Mammary epithelial cell (primary cell): ENCODE measurements around the gene MAGEB6B.

ENCODE experiments used
- CTCF ChIP-seq, 2 donors: IDR thresholded peaks in 1 of 2; conservative IDR thresholded peaks in 1 of 2; 2 replicates each; pipeline ENCODE4 v1.5.1; 2011 to 2012; ENCODE audit warnings: inconsistent platforms in 2 of 2, low read length in 2 of 2, mild to moderate bottlenecking in 2 of 2, control low read depth in 1 of 2, low read depth in 1 of 2; ENCODE audit not compliant: insufficient read depth in 1 of 2; ENCODE audit errors: extremely low read depth in 1 of 2
- EZH2 ChIP-seq: IDR thresholded peaks from 2 replicates; pipeline ENCODE4 v1.6.1; 2012; ENCODE audit warnings: low read length, inconsistent platforms, borderline replicate concordance

- TF ChIP-seq CTCF (conservative IDR thresholded peaks at IDR 0.05 in 1 of 2, IDR thresholded peaks at IDR 0.05 in 1 of 2; ENCODE audit: extremely low read depth in 1 of 2, insufficient read depth in 1 of 2, low read depth in 1 of 2, low read length in 2 of 2): no peak
- no peak for TF ChIP-seq EZH2
Measured at GRCh38 chrX:26203561-26203960, 43.2 kb downstream of the MAGEB6B start.
